GM21825 (cell line): ENCODE measurements around the gene STRA6.

Source experiments
- ATAC-seq: cut with Tn5 transposase; IDR thresholded peaks from one replicate; pipeline ENCODE4 v1.9.1; 2021; ENCODE audit warnings: mild to moderate bottlenecking, moderate library complexity; ENCODE audit not compliant: unreplicated experiment

STRA6 gene

GRCh38 chr15:74227968-74228722 is 25.6 kb upstream of the STRA6 start:
- no peak for ATAC-seq

GRCh38 chr15:74226761-74227540 is 24.4 kb upstream of the STRA6 start:
- ATAC-seq: no peak

DNA sequence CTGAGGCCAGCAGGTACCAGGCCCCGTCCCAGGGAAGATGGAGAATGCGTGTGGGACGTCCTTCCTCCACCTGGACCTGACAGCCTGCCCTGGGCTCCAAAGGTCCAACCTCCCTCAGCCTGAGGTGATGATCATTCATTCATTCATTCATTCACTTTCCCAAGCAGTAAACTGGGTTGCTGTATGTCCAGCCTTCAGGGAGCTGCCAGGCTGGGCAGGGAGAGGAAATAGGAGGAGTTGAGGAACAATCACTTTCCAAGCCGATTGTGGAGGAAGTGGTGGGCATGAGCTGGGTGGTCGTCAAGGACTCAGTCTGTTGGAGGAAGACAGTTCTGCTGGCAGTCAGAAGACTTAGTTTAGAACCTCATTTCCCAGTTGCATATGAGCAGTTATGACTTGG is 23.3 kb upstream of the STRA6 start:
- ATAC-seq: no peak

- no peak for ATAC-seq
Observed at GRCh38 chr15:74222240-74223119, 19.9 kb upstream of the STRA6 start.

- no peak for ATAC-seq
Observed at GRCh38 chr15:74221399-74222239, 19.0 kb upstream of the STRA6 start.

DNA sequence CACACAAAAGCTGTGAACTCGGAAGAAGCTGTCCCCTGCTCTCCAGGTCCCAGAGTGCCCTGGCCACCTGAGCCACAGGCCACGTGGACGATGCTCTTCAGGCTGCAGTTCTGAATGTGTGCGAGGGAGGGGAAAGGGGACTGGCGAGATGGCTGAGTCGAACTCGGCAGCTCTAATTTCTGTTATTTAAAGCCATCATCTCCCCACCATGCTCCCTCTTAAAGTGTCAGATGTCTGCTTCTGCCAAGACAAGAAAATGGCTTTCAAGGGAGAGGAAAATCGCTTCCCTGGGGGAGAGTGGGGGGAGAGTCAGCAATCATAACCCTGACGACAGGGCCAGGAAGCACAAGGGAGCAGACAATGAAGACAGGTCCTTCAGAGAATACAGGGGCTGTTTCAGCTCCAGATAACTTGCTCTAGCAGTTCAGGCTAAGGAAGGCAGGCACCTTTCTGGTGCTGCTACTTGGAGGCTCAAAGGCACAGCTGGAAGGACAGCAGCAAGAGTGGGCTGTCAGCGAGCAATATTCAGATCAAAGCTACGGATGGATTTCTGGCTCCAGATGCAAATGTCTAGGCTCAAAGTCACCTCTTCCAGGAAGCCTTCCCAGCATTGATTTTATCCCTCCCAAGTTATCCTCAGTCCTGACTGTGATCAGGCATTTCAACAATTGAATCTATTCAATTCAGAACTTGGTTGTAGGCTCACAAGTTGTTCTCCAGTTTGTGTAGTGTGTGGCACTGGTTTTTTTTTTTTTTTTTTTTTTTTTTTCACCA is 18.1 kb upstream of the STRA6 start:
- ATAC-seq: no peak

GRCh38 chr15:74217907-74218885 is 15.6 kb upstream of the STRA6 start:
- ATAC-seq: no peak

DNA sequence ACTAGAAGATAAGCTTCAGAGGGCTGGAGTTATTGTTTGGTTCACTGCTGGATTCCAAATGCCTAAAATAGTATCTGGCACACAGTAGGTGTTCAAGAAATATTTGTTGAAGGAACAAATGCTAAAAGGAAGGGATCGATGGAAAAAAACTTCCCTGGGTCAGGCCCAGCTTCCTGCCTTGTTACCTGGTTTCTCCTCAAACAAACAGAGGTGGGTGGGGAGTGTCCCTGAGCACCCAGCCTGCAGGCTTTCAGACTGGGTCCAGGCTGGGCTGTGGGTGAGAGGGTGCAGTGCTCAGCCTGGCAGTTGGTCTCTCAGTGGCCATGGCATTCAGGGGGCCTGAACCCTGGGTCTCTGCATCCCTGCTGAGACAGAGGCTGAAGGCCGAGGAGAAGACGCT is 14.4 kb upstream of the STRA6 start:
- no peak for ATAC-seq

DNA sequence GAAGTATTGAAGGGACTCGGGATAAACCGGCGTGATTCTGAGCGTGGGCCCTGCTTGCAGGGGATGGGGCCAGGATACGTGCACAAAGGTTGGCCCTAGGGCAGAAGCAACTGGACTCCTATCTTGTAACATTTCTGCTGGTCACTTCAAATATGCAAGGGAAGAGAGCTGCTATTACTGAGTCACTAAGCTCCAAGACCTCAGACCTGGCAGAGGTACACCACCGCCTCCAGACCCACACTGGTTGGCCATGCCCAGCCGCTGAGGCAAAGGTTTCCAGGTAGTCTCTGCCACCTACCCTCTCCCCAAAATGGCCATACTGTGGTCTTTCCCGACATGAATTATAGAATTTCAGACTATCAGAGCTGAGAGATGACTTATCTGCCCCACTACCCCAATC is 13.4 kb upstream of the STRA6 start:
- ATAC-seq: no peak

- ATAC-seq: no peak
Observed at GRCh38 chr15:74214324-74215021, 11.9 kb upstream of the STRA6 start.

- ATAC-seq: no peak
Observed at GRCh38 chr15:74213858-74214284, 11.3 kb upstream of the STRA6 start.

DNA sequence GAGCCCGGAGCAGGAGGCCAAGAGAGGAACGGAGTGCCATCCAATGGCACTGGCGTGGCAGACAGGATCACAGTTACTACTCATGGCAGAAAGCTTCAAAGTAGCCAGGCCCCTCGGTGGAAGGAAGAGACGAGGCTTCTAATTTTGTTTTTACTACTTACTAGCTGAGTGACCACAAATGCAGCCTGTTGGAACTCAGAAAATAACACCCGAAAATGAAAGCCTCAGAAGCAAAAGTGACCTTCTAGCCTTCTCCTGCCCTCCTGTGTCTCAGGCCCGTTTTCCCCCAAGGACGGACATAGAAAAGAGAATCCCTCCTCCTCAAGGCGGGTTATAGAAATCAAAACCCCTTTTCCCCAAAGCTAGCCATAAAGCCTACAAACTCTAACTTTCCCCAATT is 9.9 kb upstream of the STRA6 start:
- ATAC-seq: no peak

- ATAC-seq: no peak
Observed at GRCh38 chr15:74211656-74212055, 9.1 kb upstream of the STRA6 start.

GRCh38 chr15:74210729-74211128 is 8.1 kb upstream of the STRA6 start:
- no peak for ATAC-seq

DNA sequence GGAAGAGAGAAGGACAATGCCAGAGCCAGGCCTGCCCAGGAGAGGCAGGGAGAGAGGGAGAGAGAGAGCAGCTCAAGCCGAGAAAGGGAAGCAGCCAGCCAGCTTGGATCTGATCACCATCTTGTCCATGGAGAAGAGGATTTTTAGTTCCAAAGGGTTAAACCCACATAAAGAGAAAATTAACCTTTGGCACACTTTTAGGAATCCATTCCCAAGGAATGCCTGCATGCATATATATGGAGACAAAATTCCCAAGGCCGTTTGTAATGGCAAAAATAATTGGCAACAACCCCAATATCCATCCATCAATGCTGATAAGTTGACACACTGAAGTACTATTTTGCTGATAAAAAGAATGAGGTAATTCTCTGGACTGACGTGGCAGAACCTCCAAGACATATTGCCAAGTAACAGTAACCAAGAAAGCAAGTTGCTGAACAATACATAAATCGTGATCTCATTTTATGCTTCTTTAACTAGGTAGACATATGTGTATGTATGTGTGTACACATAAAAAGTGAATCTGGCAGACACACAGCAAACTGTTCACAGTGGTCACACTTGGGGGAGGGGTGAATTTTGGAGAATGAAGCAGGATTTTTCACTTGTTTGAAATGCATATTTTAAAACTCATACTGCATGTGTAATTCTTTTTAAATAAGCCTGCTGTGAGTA is 7.5 kb upstream of the STRA6 start:
- ATAC-seq: no peak

- ATAC-seq: no peak
Observed at GRCh38 chr15:74209560-74209958, 7.0 kb upstream of the STRA6 start.

DNA sequence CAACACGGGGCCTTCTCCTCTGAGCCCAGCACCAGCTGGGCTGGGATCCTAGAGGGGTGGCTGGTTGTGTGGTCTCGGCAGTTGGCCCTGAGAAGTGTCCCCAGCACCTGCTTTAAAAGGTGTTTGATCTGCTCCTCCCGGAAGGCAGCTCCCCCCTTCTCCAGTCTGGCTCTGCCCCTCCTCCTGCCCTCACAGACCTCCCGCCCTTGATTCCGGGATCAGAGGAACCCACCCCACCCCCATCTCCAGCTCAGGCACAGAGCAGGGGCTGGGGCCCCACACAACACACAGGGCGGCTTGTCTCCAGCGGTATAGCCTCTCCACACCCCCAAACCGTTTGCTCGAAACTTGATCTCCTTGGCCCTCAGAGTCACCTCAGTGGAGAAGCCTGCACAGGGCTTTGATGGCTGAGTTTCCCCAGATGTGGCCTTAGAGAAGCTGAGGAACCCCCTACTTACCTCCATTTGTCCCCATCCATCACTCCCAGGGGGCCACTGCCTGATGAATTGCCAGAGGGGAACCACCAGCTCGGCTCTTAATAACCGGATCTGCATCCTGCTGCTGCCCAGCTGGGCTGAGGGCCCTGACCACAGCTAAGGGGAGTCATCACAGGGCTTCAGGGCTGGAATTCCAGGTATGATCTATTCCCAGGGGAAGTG is 6.4 kb upstream of the STRA6 start:
- ATAC-seq: no peak
